GM12878 (cell line): Measurements from ENCODE around the gene TXLNA. TPM values are rescaled to one million over a fixed set of nuclear protein-coding genes. Genes with fewer than 3 reads are reported as not detected.

Source experiments
- ATAC-seq: fragments of 200-7000 bp; cut with Tn5 transposase; 3 replicates; pipeline ENCODE4 v1.9.1; 2020; ENCODE audit warnings: mild to moderate bottlenecking, moderate library complexity
- BruUV-seq: library from RNA; stranded (reverse); fragments of 400-500 nt; replicated peaks from 2 replicates; lab custom pipeline; 2021; lab: Mats Ljungman, UMichigan
- CTCF ChIA-PET: fragments of 300-600 bp; sonication (Branson Sonifier 250); formaldehyde crosslinking; extraction: SDS; loops from one replicate; lab custom pipeline; 2021; ENCODE audit warnings: inconsistent platforms; lab: Yijun Ruan, JAX
- POLR2A ChIA-PET: fragments of 350-600 bp; formaldehyde crosslinking; extraction: SDS; loops from one replicate; lab custom pipeline; 2021; ENCODE audit warnings: inconsistent platforms; lab: Charles Lee
- RAD21 ChIA-PET: fragments of 300-600 bp; sonication (Branson Sonifier 250); formaldehyde crosslinking; loops from one replicate; lab custom pipeline; 2023; ENCODE audit warnings: antibody characterized with exemption; ENCODE audit not compliant: unreplicated experiment; lab: Charles Lee
- SMC1A ChIA-PET: fragments of 300-600 bp; sonication (Branson Sonifier 250); formaldehyde crosslinking; loops from one replicate; lab custom pipeline; 2023; ENCODE audit not compliant: unreplicated experiment, uncharacterized antibody; lab: Charles Lee
- DNase-seq: peaks from one replicate; pipeline ENCODE4 v3.0.0-alpha.2; 2011; ENCODE audit warnings: low read depth, low spot score
- FAIRE-seq: peaks from 3 replicates; lab custom pipeline; 2011; peaks lifted over from hg19 to GRCh38; lab: Jason Lieb, UNC
- H2AFZ ChIP-seq: 2 replicates; pipeline ENCODE4 v1.6.0; 2011; ENCODE audit warnings: low read depth, low read length, control low read depth; ENCODE audit not compliant: control insufficient read depth
- H3K27ac ChIP-seq: 2 replicates; pipeline ENCODE4 v1.5.1; 2011; ENCODE audit warnings: control low read depth; ENCODE audit not compliant: control insufficient read depth, insufficient read depth
- H3K27me3 ChIP-seq, 2 experiments: replicated peaks in 1 of 2; 2 replicates each; pipeline versions ENCODE4 v1.6.0 to v1.6.1; 2011; ENCODE audit warnings: low read length in 1 of 2; ENCODE audit not compliant: control insufficient read depth in 2 of 2, insufficient read depth in 2 of 2
- H3K36me3 ChIP-seq, 2 experiments: 2 replicates each; pipeline ENCODE4 v1.5.1; 2011; ENCODE audit warnings: low read length in 1 of 2; ENCODE audit not compliant: control insufficient read depth in 2 of 2, insufficient read depth in 2 of 2
- H3K4me1 ChIP-seq: 2 replicates; pipeline ENCODE4 v1.6.1; 2011; ENCODE audit warnings: mild to moderate bottlenecking, low read length, moderate library complexity, mixed read lengths; ENCODE audit not compliant: control insufficient read depth, insufficient read depth
- H3K4me2 ChIP-seq: 2 replicates; pipeline ENCODE4 v1.6.0; 2011; ENCODE audit warnings: control low read depth; ENCODE audit not compliant: control insufficient read depth, insufficient read depth
- H3K4me3 ChIP-seq: fragments of 200-600 bp; sonication (generic); 2 replicates; pipeline ENCODE4 v1.5.1; 2016
- H3K79me2 ChIP-seq: 2 replicates; pipeline ENCODE4 v1.6.0; 2011; ENCODE audit warnings: low read length; ENCODE audit not compliant: control insufficient read depth, insufficient read depth
- H3K9ac ChIP-seq: 2 replicates; pipeline ENCODE4 v1.8.0; 2011; ENCODE audit warnings: low read length, control low read depth, mixed read lengths; ENCODE audit not compliant: control insufficient read depth, insufficient read depth
- H3K9me3 ChIP-seq: replicated peaks from 3 replicates; pipeline ENCODE4 v1.5.1; 2011; ENCODE audit warnings: mild to moderate bottlenecking, low read length; ENCODE audit not compliant: control insufficient read depth, insufficient read depth
- H4K20me1 ChIP-seq: 2 replicates; pipeline ENCODE4 v1.6.0; 2011; ENCODE audit not compliant: control insufficient read depth, insufficient read depth
- ATF3 ChIP-seq: IDR thresholded peaks from 2 replicates; pipeline ENCODE4 v1.6.1; 2011; ENCODE audit warnings: low read depth, mild to moderate bottlenecking, low read length, moderate library complexity, borderline replicate concordance; ENCODE audit errors: extremely low read depth
- ATF7 ChIP-seq: fragments of 450-650 bp; IDR thresholded peaks from 2 replicates; pipeline ENCODE4 v1.6.1; 2016; ENCODE audit warnings: low read depth, mild to moderate bottlenecking
- PKNOX1 ChIP-seq: fragments of 450-650 bp; IDR thresholded peaks from 2 replicates; pipeline ENCODE4 v1.6.1; 2016; ENCODE audit warnings: mild to moderate bottlenecking
- RAD51 ChIP-seq: fragments of 450-650 bp; IDR thresholded peaks from 2 replicates; pipeline ENCODE4 v1.6.1; 2016; ENCODE audit warnings: moderate library complexity, mild to moderate bottlenecking, inconsistent platforms
- WRNIP1 ChIP-seq: IDR thresholded peaks from 2 replicates; pipeline ENCODE4 v1.6.1; 2011; ENCODE audit warnings: low read depth, low read length, improper control_type of control experiment, borderline replicate concordance
- WGBS: methylation state at CpG from one replicate; pipeline ENCODE4 v1.1.6; 2016; ENCODE audit warnings: low lambda C conversion rate; ENCODE audit not compliant: insufficient replicate concordance, insufficient coverage; ENCODE audit errors: missing lambda C conversion rate; 5-methylcytosine and 5-hydroxymethylcytosine counted together
- in situ Hi-C: fragments of 300-500 bp; cut with MboI; formaldehyde crosslinking; loops from 9 replicates; pipeline ENCODE4 v1.14.3; 2018; ENCODE audit warnings: mixed read lengths
- intact Hi-C: fragments of 100-400 bp; cut with micrococcal nuclease; formaldehyde crosslinking; loops from one replicate; pipeline ENCODE4 v1.14.2; 2022; ENCODE audit not compliant: unreplicated experiment
- polyA plus RNA-seq, 11 experiments: library from polyadenylated mRNA; depleted of rRNA in 4 of 11; unstranded in 6 of 11; stranded (reverse) in 5 of 11; fragments of >200 nt; fragmentation: Nextera tagmentation in 4 of 11; fragmentation: Illumina TruSeq in 1 of 11; extraction: Ambion mirVana in 4 of 11; extraction: Trizol in 1 of 11; gene quantifications; 1 replicate in 1 of 11; 2 replicates in 10 of 11; pipeline versions ENCODE4 v1.2.1 to v1.2.3, GENCODE V29; 2011 to 2016; ENCODE audit warnings: inconsistent platforms in 2 of 11, missing spikeins in 2 of 11, low read depth in 1 of 11
- total RNA-seq, 4 experiments: library from RNA; depleted of rRNA in 3 of 4; stranded (reverse); fragments of >200 nt in 3 of 4; fragmentation: Illumina TruSeq in 1 of 4; extraction: Trizol in 1 of 4; gene quantifications; 2 replicates each; pipeline versions ENCODE4 v1.2.1 to v1.2.3, GENCODE V29; 2013 to 2021

The TXLNA gene
- total and polyA plus RNA-seq, 10 of the 15 experiments (the other 5 are each of a cell fraction or from before 2014, with no cell fraction given): 7.2 to 93.7 (median 47.9) TPM

- FAIRE-seq: no peak
- Histone ChIP-seq H2AFZ (no peak overlapping the region), H3K4me2 (peak overlapping the region; percentile 100), H3K27ac (peak overlapping the region; percentile 85), H4K20me1 (no peaks in the 10 kb centered on the region), H3K79me2 (peaks cover 50% of the 10 kb centered on the region), H3K9ac (peak overlapping the region; percentile 90), H3K4me1 (peaks cover 18% of the 10 kb centered on the region), H3K27me3 (no peaks in the 10 kb centered on the region), H3K36me3 (peaks cover 4 to 19% of the 10 kb centered on the region in 2 experiments), H3K9me3 (no peaks in the 10 kb centered on the region), H3K4me3 (peak overlapping the region; percentile 89)
- ATAC-seq: no peak
- DNase-seq: no peak
- TSS peak; percentile 77 for BruUV-seq
- POLR2A ChIA-PET: interaction anchor here (0.5 to 3.5 kb wide), 7 partner anchors 20 to 214 kb away, joined by 3 to 25 read pairs (median 7); partner anchors contain the start of genes BSDC1, CCDC28B, KHDRBS1 and TMEM39B
- intact Hi-C loops (loop anchor here (2.0 kb wide), 1 partner anchor 20 kb away; the partner anchor contains the start of gene CCDC28B), in situ Hi-C loops (no loop called here)
- whole genome bisulfite sequencing: 46% methylated on average over 9 of the region's 9 CpGs
- RAD21 ChIA-PET: interaction anchor here (0.8 to 3.9 kb wide), 9 partner anchors 17 to 195 kb away, joined by 3 to 22 read pairs (median 9); partner anchors contain the start of genes CCDC28B, KPNA6 and TMEM39B
- TF ChIP-seq RAD51: no peak
- TF ChIP-seq ATF3: no peak
- TF ChIP-seq ATF7: no peak
- SMC1A ChIA-PET: interaction anchor here (0.8 to 4.0 kb wide), 4 partner anchors 12 to 73 kb away, joined by 3 to 26 read pairs (median 10); partner anchors contain the start of genes CCDC28B and KPNA6
- CTCF ChIA-PET: interaction anchor here (0.6 to 4.2 kb wide), 6 partner anchors 20 to 156 kb away, joined by 3 to 16 read pairs (median 4); partner anchors contain the start of genes CCDC28B and KPNA6
Measured at GRCh38 chr1:32181065-32181464, 1.6 kb downstream of the TXLNA start.

DNA sequence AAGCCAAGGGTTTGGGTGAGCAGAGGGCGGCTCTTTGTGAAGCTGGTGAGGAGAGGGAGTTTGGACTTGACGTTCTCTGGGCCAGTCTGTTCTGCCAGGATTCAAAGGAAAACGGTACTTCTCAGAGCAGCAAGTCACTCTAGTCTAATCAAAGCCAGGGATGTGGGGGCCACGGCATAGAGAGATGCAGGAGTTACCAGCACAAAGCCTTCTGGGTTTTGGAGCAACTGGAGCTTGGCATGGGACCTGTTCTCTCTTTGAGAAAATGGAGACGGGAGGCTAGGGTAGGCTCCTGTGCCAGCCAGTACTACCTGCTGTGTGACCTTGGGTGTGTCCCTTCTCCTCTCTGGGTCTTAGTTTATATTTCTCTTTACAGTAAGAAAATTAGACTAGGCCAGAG lies 2.1 kb downstream of the TXLNA start:
- CTCF ChIA-PET: interaction anchor here (1.3 to 4.2 kb wide), 2 partner anchors 35 to 69 kb away, joined by 3 to 16 read pairs; no protein-coding TSS in a partner anchor
- Histone ChIP-seq H3K4me3 (peak overlapping the region; percentile 89), H3K4me1 (peaks cover 20% of the 10 kb centered on the region), H4K20me1 (no peaks in the 10 kb centered on the region; the same call in 1 of the 2 replicates), H3K9ac (peak overlapping the region; percentile 90), H3K36me3 (peaks cover 4 to 24% of the 10 kb centered on the region in 2 experiments), H3K9me3 (no peaks in the 10 kb centered on the region), H3K4me2 (peak overlapping the region; percentile 100), H3K27ac (peak overlapping the region; percentile 85), H2AFZ (no peak overlapping the region), H3K27me3 (no peaks in the 10 kb centered on the region), H3K79me2 (peaks cover 55% of the 10 kb centered on the region)
- intact Hi-C loops: loop anchor here (2.0 kb wide), 1 partner anchor 19 kb away; the partner anchor contains the start of gene CCDC28B
- ATAC-seq (no peak), FAIRE-seq (no peak), DNase-seq (no peak)
- in situ Hi-C loops: no loop called here
- TF ChIP-seq WRNIP1: 0 out of 2 replicates have a peak, but pooled peaks have one; percentile 93
- no peak for TF ChIP-seq PKNOX1
- SMC1A ChIA-PET: interaction anchor here (0.8 to 4.0 kb wide), 4 partner anchors 19 to 219 kb away, joined by 3 to 26 read pairs (median 5); partner anchors contain the start of genes CCDC28B and KPNA6
- 62% methylated on average over 5 of the region's 5 CpGs for whole genome bisulfite sequencing
- RAD21 ChIA-PET: interaction anchor here (0.8 to 3.9 kb wide), 4 partner anchors 16 to 109 kb away, joined by 3 to 22 read pairs (median 12); partner anchors contain the start of genes CCDC28B and TMEM39B
- no TSS peak for BruUV-seq
- POLR2A ChIA-PET: interaction anchor here (0.5 to 3.5 kb wide), 6 partner anchors 16 to 213 kb away, joined by 3 to 16 read pairs (median 6); partner anchors contain the start of genes BSDC1, CCDC28B, KHDRBS1 and TMEM39B
